GM12874 (cell line): ENCODE results near the gene ACSL3.
A peak's percentile ranks its signal among the peaks of the same experiment; 100 is the strongest.

Experiments used
- CTCF ChIP-seq: IDR thresholded peaks from 2 replicates; pipeline ENCODE4 v1.5.1; 2011; ENCODE audit warnings: low read depth, mild to moderate bottlenecking, control low read depth, low read length, moderate library complexity; ENCODE audit not compliant: insufficient read depth

ACSL3 gene

GRCh38 chr2:222955008-222955407 is 94.2 kb downstream of the ACSL3 start:
- no peak for TF ChIP-seq CTCF

GRCh38 chr2:222959358-222959757 is 98.5 kb downstream of the ACSL3 start:
- TF ChIP-seq CTCF, result 0 out of 2 replicates have a peak, but pooled peaks have one; percentile 0

DNA sequence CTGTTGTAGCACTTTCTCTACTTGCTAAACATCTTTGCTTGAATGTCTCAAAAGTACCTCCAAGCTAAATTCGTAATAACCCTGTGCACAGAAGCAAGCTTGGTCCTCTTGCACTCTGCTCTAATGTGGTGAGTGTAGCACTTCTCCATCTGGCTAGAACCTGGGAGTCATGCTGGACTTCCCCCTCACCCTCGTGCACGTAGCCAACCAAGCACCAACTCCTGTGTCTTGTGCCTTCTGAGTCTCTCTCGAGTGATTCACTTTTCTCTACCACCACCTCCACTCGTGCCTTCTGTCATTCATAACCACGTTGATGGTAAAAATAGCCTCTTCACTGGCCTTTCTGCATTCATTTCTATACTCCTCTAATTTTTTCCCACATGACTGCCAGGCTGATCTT is 99.3 kb downstream of the ACSL3 start:
- no peak for TF ChIP-seq CTCF

DNA sequence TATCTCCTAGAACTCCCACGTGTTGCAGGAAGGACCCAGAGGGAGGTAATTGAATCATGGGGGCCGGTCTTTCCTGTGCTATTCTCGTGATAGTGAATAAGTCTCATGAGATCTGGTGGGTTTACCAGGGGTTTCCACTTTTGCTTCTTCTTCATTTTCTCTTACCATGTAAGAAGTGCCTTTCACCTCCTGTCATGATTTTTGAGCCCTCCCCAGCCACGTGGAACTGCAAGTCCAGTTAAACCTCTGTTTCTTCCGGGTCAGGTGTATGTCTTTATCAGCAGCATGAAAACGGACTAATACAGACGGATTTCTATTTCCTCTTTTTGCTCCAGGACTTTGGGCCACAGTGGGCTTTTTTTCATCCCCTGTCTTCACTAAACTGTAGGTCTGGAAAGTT is 102.8 kb downstream of the ACSL3 start:
- no peak for TF ChIP-seq CTCF

- no peak for TF ChIP-seq CTCF
Measured at GRCh38 chr2:222964376-222965031, 103.7 kb downstream of the ACSL3 start.

GRCh38 chr2:222965555-222965954 is 104.7 kb downstream of the ACSL3 start:
- TF ChIP-seq CTCF, result no peak

DNA sequence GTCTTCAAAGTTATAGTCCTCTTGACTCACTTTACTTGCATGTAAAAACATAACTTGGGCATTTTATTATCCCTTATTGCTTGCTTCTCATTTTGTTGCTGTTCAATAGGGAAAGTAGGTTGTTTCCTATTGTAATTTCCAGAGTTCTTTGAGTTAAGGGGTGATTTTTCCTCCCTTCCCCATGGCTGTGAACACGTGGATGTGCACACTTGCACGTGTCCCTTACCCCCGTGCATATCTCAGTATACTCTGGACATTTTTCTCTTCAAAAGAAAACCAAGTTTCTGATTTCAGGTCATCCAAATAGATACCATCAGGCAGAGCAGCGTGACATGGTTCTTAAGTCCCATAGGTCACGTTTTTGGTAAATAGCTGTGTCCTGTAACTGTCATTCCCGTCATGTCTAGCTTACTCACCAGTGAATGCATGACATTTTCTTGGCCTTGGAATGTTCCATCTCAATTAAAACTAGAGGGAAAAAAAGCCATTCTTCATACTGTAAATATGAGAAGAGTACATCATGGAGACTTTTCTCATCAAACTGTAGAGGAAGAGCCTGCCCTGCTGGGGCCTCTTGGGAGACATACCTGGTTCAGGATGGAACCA is 107.8 kb downstream of the ACSL3 start:
- no peak for TF ChIP-seq CTCF

GRCh38 chr2:222969491-222969890 is 108.7 kb downstream of the ACSL3 start:
- no peak for TF ChIP-seq CTCF
